Body of pancreas (tissue), 4 donors: ENCODE measurements around the gene ELL2. TPM values are rescaled to one million over a fixed set of nuclear protein-coding genes. Genes with fewer than 3 reads are reported as not detected.

Experiments used
- ATAC-seq: fragments of 150-250 bp; one replicate; pipeline ENCODE4 v1.9.1; 2016
- DNase-seq, 4 donors: peaks; one replicate each; pipeline ENCODE4 v3.0.0-alpha.2; 2019
- H3K27ac ChIP-seq, 4 donors: fragments of 200-600 bp; sonication (generic); 1 replicate in 3 of 4; 2 replicates in 1 of 4; pipeline versions ENCODE4 v1.5.1 to v1.6.1; 2016 to 2019; ENCODE audit warnings: mild to moderate bottlenecking in 1 of 4, mixed read lengths in 1 of 4, moderate library complexity in 1 of 4
- H3K27me3 ChIP-seq, 2 donors: fragments of 200-600 bp; sonication (generic); one replicate each; pipeline ENCODE4 v1.6.0; 2016; ENCODE audit warnings: mild to moderate bottlenecking in 1 of 2
- H3K36me3 ChIP-seq, 2 donors: fragments of 200-600 bp; sonication (generic); replicated peaks in 1 of 2; 2 replicates each; pipeline ENCODE4 v1.5.1; 2016; ENCODE audit warnings: low read depth in 2 of 2; ENCODE audit not compliant: insufficient read depth in 1 of 2
- H3K4me1 ChIP-seq: fragments of 200-600 bp; sonication (generic); one replicate; pipeline ENCODE4 v1.6.0; 2016
- H3K4me3 ChIP-seq, 2 donors: fragments of 200-600 bp; sonication (generic); 1 replicate in 1 of 2; 2 replicates in 1 of 2; pipeline ENCODE4 v1.5.1; 2016 to 2019
- H3K9me3 ChIP-seq, 3 donors: fragments of 200-600 bp; sonication (generic); 1 replicate in 2 of 3; 2 replicates in 1 of 3; pipeline ENCODE4 v1.5.1; 2016
- POLR2A ChIP-seq, 3 donors: fragments of 450-650 bp; IDR thresholded peaks; one replicate each; pipeline ENCODE4 v1.6.1; 2016; ENCODE audit warnings: antibody characterized with exemption in 3 of 3, mild to moderate bottlenecking in 2 of 3
- WGBS, 2 donors: methylation state at CpG; one replicate each; pipeline ENCODE4 v1.1.5; 2017; 5-methylcytosine and 5-hydroxymethylcytosine counted together
- intact Hi-C: fragments of 100-400 bp; cut with DNase I; formaldehyde crosslinking; loops from one replicate; pipeline ENCODE4 v1.15.1; 2023
- total RNA-seq, 2 donors: library from RNA; depleted of rRNA; stranded (reverse); fragments of >200 nt; gene quantifications; one replicate each; pipeline ENCODE4 v1.1.0, GENCODE V29; 2016
- TF ChIP-seq, protein P1 (sequence below), 7 experiments: fragments of 450-650 bp in 4 of 7; fragments of 200-600 bp in 3 of 7; sonication (generic) in 3 of 7; IDR thresholded peaks; one replicate each; pipeline ENCODE4 v1.5.1; 2016 to 2019; ENCODE audit warnings: antibody characterized with exemption in 7 of 7

ELL2 gene
- total RNA-seq, 2 donors from 2014 or later = 100 to 104 TPM

DNA sequence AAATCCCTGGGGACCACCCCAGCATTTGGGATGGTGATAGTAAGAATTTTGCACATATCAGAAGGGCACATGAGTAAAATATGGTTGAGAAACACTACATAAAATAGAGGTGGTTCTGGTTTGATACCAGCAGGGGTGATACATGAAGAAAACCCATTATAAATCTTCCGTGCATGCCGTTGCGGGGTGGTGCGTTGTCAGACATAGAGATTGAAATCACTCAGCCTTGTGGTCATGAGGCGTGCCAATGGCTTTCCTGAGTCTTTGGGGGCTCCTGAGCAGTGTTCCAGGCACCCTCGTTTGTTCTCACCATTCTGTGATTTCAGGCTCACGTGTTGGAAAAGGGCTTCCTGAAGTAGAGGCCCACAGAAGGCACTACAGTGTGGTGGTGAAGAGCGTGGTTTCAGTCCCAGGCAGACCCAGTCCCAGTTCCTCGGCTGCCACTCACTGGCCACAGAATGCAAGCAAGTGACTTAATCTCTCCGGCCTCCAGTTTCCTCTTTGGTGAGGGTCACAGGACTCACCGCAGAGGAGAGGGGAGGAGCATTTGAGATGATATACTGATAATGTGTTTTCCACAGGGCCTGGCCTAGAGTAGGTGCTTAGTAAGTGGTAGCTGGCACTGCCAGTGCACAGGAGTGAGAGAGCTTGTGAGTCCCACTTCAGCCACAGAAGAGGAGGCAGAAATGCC lies 118.7 kb downstream of the ELL2 start:
- intact Hi-C loops = no loop called here
- Histone ChIP-seq H3K9me3 (no peaks in the 10 kb centered on the region), H3K4me1 (no peaks in the 10 kb centered on the region), H3K36me3 (no peaks in the 10 kb centered on the region), H3K27ac (peak overlapping the region in 1 of 4 donors; percentile 57), H3K4me3 (no peak overlapping the region), H3K27me3 (no peaks in the 10 kb centered on the region)
- peak; percentile 13 for ATAC-seq
- no peak for TF ChIP-seq POLR2A (IDR thresholded peaks at IDR 0.05)
- TF ChIP-seq, protein P1, sequence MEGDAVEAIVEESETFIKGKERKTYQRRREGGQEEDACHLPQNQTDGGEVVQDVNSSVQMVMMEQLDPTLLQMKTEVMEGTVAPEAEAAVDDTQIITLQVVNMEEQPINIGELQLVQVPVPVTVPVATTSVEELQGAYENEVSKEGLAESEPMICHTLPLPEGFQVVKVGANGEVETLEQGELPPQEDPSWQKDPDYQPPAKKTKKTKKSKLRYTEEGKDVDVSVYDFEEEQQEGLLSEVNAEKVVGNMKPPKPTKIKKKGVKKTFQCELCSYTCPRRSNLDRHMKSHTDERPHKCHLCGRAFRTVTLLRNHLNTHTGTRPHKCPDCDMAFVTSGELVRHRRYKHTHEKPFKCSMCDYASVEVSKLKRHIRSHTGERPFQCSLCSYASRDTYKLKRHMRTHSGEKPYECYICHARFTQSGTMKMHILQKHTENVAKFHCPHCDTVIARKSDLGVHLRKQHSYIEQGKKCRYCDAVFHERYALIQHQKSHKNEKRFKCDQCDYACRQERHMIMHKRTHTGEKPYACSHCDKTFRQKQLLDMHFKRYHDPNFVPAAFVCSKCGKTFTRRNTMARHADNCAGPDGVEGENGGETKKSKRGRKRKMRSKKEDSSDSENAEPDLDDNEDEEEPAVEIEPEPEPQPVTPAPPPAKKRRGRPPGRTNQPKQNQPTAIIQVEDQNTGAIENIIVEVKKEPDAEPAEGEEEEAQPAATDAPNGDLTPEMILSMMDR (IDR thresholded peaks at IDR 0.05) = peak in 1 of 7 experiments; percentile 17
- 69 to 72% methylated on average over 11 of the region's 11 CpGs for WGBS, 2 donors
- peak in 3 of 4 donors; percentile 30 to 77 (median 59) for DNase-seq

DNA sequence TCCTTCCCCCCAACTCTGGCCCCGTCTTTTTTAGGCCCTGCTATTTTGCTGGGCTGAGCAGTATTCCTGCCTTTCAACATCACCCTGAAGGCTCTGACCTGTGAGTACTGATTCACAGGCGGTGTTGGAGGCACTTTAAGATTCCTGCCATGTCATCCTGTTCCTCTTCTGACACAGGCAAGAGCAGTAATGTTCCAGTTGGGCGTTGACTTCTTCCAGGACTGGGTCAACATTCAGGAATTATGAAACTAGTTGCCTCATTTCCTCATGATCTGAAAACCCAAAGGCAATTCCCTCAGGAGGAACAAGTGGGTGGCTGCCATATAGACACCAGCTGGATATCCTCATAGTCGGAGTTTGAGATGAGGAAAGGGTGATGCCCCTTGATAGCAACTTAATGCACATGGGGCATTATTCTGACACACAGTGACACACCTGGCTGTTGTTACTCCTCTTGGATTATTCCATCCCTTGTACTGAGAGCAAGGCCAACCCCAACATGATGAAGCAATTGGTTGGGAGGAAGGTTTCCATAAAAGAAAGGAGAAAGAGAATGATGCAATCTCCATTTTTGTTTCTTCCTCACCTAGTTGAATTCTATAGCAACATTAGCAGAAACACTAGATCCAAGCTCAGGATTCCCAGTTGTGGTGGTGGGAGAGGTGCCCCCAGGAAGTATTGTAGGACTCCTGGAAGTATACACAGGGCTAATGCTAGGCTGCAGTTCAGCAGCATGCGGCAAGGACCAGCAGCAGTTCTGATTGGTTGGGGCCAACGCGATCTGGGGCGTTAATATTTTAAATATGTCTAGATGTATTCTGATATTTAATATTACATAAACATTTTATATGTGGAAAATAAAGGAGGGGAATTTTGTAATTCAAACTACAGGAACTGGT lies 119.5 kb downstream of the ELL2 start:
- Histone ChIP-seq H3K4me3 (no peak overlapping the region), H3K4me1 (no peaks in the 10 kb centered on the region), H3K9me3 (no peaks in the 10 kb centered on the region), H3K27ac (peak overlapping the region in 1 of 4 donors; percentile 10), H3K36me3 (no peaks in the 10 kb centered on the region), H3K27me3 (no peaks in the 10 kb centered on the region)
- intact Hi-C loops = no loop called here
- TF ChIP-seq, protein P1 (IDR thresholded peaks at IDR 0.05) = no peak
- TF ChIP-seq POLR2A (IDR thresholded peaks at IDR 0.05) = no peak
- peak; percentile 65 for ATAC-seq
- 79 to 86% methylated on average over 8 of the region's 8 CpGs for WGBS, 2 donors
- peak in 2 of 4 donors; percentile 35 to 55 for DNase-seq

DNA sequence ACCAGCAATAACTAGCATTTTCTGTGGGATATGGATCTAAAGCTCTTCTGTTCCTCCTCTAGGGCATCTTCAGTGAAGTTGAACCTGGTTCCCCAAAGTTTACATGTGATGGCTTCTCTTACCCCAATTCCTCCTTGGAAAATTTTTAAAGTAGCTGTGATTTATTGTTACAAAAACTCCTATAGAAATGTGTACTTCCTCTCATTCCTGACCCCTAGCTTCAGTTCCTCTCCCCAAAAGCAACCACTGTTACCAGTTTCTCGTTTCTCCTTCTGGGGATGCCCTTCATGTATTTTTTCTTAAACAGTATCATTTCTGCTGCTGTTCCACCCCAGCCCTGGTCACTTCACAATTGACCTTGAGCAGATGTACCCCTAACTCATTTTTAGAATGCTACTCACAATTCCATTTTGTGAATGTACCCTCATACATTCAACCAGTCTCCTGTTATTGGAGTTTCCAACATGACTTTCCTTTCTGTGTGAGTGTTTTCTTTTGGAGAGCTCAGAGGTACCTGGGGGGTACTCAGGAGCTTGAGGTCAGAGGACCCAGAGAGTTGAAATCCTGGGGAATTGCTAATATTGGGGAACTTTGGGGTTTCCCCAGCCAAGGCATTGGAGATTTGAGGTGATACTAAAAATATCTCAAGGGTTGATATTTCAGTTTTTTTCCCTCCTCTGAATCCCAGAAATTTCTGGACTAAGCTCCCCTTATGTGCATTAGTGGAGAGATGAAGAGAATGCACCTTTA lies 120.5 kb downstream of the ELL2 start:
- ATAC-seq (no peak), DNase-seq (no peak)
- peak overlapping the region in 1 of 4 donors; percentile 18 for H3K27ac ChIP-seq
- 60 to 88% methylated on average over 1 of the region's 1 CpG for WGBS, 2 donors
- no peak for TF ChIP-seq POLR2A (IDR thresholded peaks at IDR 0.05)
- TF ChIP-seq, protein P1 (IDR thresholded peaks at IDR 0.05) = no peak
- H3K4me1 ChIP-seq = peaks cover 8% of the 10 kb centered on the region
- intact Hi-C loops = no loop called here
- H3K9me3 ChIP-seq = no peaks in the 10 kb centered on the region
- H3K27me3 ChIP-seq = no peaks in the 10 kb centered on the region
- H3K36me3 ChIP-seq = no peaks in the 10 kb centered on the region
- no peak overlapping the region for H3K4me3 ChIP-seq

DNA sequence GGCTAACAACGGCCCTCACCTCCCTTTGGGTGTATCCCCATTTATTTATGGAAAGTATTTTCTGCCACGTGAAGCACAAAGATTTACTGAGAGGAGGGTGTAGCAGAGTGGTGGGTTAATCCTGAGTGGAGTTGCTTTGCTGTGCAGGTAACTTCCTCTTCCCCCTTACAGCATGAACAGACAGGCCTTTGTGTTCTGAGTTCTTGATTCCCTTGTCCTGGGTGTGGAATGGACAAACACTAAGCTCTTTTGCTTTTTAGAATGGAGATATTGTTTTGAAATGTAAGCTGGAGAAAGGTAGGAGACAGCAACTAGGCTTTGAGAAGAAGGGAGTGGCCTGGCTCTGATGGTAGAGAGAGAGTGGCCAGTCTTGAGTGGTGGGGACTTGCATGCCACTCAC lies 122.0 kb downstream of the ELL2 start:
- Histone ChIP-seq H3K36me3 (no peaks in the 10 kb centered on the region), H3K27me3 (no peaks in the 10 kb centered on the region), H3K9me3 (no peaks in the 10 kb centered on the region), H3K4me3 (no peak overlapping the region), H3K4me1 (peaks cover 15% of the 10 kb centered on the region), H3K27ac (peak overlapping the region in 3 of 4 donors; percentile 32 to 40 (median 32))
- no peak for TF ChIP-seq POLR2A (IDR thresholded peaks at IDR 0.05)
- TF ChIP-seq, protein P1 (IDR thresholded peaks at IDR 0.05) = no peak
- intact Hi-C loops = loop anchor here (2.0 to 10.0 kb wide), 2 partner anchors 57 to 185 kb away; no protein-coding TSS in a partner anchor
- DNase-seq = no peak
- WGBS, 2 donors = 26 to 49% methylated on average over 2 of the region's 2 CpGs
- no peak for ATAC-seq
